ENCODE measurements around the gene ZBP1. TPM values are rescaled to one million over a fixed set of nuclear protein-coding genes. Genes with fewer than 3 reads are reported as not detected.
"Not testable (repeated sequence)": the region's sequence is repeated elsewhere in the genome, so short reads cannot be mapped to it uniquely, and the experiment has no call there.

The ZBP1 gene
- total RNA-seq, 1 donor from 2014 or later: not detected

DNA sequence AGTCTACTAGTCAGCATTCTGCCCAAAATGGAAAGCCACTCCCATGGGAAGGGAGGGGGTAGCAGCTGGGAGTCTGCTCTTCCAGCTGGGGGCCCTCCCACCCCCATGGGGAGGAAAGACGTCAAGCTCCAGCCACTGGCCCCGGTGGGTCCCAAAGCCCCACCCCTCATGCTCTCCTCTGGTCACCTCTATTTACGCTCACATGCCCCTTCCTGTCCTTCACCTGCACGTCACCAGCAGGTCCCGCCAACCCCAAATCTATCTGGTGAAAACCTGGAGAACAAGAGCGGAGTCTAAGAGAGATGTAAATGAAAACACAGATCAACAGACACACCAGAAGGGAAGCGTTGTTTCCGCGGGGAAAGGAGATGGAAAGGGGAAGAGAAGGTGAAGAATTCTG lies 30.0 kb upstream of the ZBP1 start:
- no peak for ATAC-seq (ENCODE audit: poor library complexity)
- no peak for DNase-seq
- intact Hi-C loops (cut with DNase I): loop anchor here (5.0 kb wide), 1 partner anchor 437 kb away; no protein-coding TSS in a partner anchor

- no peak for DNase-seq
- intact Hi-C loops (cut with DNase I): loop anchor here (5.0 kb wide), 1 partner anchor 438 kb away; no protein-coding TSS in a partner anchor
- ATAC-seq (ENCODE audit: poor library complexity): no peak
Measured at GRCh38 chr20:57649617-57650015, 29.4 kb upstream of the ZBP1 start.

- intact Hi-C loops (cut with DNase I): no loop called here
- DNase-seq (no peak), ATAC-seq (ENCODE audit: poor library complexity) (no peak)
Measured at GRCh38 chr20:57648878-57649616, 28.8 kb upstream of the ZBP1 start.

- intact Hi-C loops (cut with DNase I): no loop called here
- DNase-seq (no peak), ATAC-seq (ENCODE audit: poor library complexity) (no peak)
Measured at GRCh38 chr20:57647933-57648785, 27.9 kb upstream of the ZBP1 start.

DNA sequence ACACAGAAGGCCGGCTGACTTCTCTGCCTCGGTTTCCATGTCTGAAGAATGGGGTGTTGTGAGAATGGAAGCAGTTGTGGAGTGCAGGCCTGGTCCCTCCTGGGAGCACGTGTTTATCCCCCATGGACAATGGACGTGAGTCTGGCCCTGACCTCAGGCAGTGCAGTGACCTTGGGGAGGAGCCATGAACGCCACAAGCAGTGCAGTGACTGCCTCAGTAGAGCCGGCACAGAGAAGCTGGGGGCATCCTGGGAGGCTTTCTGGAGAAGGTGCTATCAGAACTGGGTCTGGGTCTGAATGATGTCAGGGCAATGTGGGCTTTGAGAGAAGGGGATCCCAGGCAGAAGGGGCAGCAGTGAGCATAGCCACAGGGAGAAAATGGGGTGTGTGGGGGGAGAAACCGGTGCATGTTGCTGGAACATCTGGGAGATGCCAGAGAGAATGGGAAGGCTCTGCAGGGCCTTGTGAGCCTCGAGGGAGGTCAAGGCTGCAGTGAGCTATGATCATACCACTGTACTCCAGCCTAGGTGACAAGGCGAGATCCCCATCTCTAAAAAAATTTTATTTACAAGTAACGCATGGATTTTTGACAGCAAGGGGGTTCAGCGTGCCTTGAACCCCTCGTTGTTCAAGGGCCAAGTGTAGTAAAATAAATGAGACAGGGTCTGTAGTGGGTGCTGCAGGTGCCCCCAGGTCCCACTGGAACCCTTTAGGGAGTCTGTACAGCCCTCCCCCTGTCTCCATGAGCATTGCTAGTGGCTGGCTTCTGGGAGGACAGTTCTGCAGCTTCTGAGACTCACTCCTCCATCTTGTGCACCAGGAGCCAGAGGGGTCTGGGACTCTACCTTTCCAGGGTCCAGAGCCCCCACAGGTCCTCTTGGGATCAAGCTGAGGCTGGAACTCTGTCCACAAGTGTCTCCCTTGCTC lies 27.0 kb upstream of the ZBP1 start:
- ATAC-seq (ENCODE audit: poor library complexity) (no peak), DNase-seq (no peak)
- intact Hi-C loops (cut with DNase I): no loop called here

- ATAC-seq (ENCODE audit: poor library complexity): no peak
- intact Hi-C loops (cut with DNase I): no loop called here
- no peak for DNase-seq
Measured at GRCh38 chr20:57638895-57639236, 18.6 kb upstream of the ZBP1 start.

DNA sequence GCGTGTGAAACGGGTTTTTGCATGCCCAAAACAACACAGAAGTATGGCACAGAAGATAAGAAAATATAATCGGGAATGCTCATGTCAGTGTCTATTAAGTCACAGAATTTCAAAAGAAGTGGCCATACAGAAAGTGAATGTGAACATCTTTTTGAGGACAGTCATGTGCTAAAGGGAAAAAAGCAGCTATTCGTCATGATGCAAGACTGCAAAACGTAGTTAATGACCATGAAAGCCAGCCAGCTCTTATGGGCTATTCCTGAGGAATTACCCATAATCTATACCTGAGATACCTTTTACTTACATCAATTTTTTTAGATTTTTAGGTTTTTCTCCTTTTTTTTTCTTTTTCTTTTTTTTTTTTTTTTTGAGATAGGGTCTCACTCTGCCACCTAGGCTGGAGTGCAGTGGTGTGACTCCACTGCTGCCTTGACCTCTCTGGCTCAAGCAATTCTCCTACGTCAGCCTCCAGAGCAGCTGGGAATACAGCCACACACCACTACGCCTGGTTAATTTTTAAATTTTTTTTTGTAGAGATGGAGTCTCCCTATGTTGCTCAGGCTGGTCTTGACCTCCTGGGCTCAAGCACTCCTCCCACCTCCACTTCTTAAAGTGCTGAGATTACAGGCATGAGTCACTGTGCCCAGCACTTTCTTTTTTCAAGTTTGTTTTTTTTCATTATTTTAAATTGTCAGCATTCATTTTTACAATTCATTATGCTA lies 18.1 kb upstream of the ZBP1 start:
- no peak for ATAC-seq (ENCODE audit: poor library complexity)
- intact Hi-C loops (cut with DNase I): no loop called here
- no peak for DNase-seq

DNA sequence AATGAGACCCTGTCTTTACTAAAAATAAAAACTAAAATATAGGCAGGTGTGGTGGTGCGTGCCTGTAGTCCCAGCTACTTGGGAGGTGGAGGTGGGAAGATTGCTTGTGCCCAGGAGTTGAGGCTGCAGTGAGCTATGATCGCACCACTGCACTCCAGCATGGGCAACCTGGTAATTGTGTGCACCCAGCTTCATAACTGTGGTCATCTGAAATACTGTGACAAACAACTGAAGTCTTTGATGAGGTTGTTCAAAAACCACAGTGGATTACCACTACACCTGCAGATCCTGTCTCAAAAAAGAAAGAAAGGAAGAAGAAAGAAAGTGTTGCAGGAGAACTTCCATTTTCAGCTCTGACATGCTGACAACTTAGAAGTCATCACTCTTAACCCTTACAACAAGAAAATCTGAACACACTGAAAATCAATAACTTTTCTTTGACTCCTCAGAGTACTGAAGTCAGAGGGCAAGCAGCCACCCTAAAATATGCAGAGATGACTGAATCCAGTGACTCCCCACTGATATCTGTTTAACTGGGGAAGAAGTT lies 13.8 kb upstream of the ZBP1 start:
- no peak for ATAC-seq (ENCODE audit: poor library complexity)
- no peak for DNase-seq
- intact Hi-C loops (cut with DNase I): no loop called here

DNA sequence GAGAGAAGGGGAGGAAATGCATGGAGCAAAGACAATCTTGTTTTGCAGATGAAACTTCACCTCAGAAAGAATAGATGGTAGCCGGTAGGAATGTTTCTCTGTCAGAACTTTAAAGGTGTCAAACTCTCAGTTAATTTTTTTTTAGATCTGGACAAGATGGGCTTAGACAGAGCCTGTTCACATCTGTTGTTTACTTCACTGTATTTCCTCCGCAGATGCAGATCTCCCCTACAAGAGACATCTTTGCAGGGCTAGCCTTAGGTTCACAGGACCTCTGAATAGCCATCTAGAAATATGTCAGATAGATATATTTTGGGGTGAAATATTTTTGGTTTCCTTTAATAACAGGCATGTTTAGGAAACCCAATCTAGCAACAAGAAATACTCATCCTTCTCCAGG lies 12.1 kb upstream of the ZBP1 start:
- intact Hi-C loops (cut with DNase I): no loop called here
- DNase-seq (no peak), ATAC-seq (ENCODE audit: poor library complexity) (no peak)

- peak; percentile 39 for DNase-seq
- peak; percentile 40 for ATAC-seq (ENCODE audit: poor library complexity)
- intact Hi-C loops (cut with DNase I): no loop called here
Measured at GRCh38 chr20:57630061-57630460, 9.8 kb upstream of the ZBP1 start.

- ATAC-seq (ENCODE audit: poor library complexity); intact Hi-C loops (cut with DNase I); DNase-seq: not testable (repeated sequence)
Measured at GRCh38 chr20:57629491-57629901, 9.3 kb upstream of the ZBP1 start.

- intact Hi-C loops (cut with DNase I); ATAC-seq (ENCODE audit: poor library complexity): not testable (repeated sequence)
- DNase-seq: peak; percentile 42
Measured at GRCh38 chr20:57628962-57629308, 8.7 kb upstream of the ZBP1 start.

DNA sequence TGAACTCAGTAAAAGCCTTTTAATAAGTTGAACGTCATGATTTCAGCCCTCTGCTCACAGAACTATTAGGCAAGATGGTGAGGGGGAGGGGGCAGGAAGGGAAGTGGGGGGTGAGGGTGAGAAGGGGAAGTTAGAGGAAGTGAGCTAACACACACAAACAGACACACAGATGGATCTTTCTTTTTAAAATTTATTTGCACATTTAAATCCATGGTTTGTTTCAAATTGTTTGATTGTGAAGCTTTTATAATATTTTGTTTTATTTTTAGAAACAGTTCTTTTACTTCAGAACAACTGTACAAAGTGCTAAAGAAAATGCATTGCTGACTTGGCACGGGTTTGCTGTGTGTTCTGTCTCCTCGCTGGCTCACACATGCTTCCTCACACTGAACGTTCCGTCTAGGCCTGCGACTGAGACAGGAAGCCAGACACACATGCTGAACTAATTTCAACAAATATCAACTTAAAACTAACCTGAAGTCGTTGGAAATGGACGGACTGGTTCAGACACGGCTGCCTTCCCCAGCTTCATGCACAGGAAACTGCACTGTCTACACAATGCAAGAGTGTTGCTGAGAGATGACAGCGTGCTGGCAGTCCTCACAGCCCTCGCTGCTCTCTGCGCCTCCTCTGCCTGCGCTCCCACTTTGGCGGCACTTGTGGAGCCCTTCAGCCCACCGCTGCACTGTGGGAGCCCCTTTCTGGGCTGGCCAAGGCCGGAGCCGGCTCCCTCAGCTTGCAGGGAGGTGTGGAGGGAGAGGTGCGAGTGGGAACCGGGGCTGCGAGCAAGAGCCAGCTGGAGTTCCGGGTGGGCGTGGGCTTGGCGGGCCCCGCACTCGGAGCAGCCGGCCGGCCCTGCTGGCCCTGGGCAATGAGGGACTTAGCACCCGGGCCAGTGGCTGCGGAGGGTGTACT lies 8.1 kb upstream of the ZBP1 start:
- intact Hi-C loops (cut with DNase I): no loop called here
- peak; percentile 69 for DNase-seq

DNA sequence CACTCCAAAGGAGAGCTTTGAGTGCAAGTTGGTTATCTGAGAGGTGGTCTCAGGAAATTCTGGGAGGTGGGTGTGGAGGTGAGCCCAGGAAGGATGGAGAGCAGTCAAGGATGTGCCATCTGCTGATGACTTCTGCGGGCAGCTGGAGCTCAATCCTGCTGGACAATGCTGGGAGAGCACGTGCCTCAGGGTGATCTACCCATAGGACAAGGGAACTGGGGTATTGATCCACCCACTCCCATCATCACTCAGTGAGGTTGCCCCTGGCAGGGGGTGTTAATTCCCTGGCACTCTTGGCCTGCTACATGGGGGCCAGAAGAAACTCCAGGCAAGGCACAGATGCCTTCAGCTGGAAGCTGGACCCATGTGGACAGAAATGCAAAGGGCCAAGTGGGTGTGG lies 7.1 kb upstream of the ZBP1 start:
- ATAC-seq (ENCODE audit: poor library complexity): no peak
- intact Hi-C loops (cut with DNase I): no loop called here

More for the DNA sequence above, 8.1 kb upstream of the ZBP1 start:
- peak; percentile 94 for ATAC-seq (ENCODE audit: poor library complexity)

DNA sequence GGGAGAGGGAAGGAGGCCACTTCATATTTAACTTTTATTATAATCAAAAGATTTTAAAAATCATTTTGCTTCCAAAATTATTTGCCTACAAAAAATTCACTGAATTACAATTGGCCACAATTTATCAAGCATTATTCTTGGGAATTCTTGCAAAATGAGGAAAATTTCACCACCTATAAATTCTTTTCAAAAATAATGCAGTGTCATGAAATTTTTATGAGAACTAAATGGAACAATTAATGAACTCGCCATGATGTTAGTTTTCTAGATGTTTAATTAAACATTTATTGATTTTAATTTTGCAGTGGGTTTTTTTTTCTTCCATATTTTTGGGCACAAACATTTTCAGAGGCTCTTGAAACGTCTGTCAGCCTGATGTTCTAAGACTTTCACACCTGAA lies 5.8 kb upstream of the ZBP1 start:
- intact Hi-C loops (cut with DNase I): no loop called here
- ATAC-seq (ENCODE audit: poor library complexity): no peak
- DNase-seq: no peak

More for the DNA sequence above, 7.1 kb upstream of the ZBP1 start:
- DNase-seq: no peak

DNA sequence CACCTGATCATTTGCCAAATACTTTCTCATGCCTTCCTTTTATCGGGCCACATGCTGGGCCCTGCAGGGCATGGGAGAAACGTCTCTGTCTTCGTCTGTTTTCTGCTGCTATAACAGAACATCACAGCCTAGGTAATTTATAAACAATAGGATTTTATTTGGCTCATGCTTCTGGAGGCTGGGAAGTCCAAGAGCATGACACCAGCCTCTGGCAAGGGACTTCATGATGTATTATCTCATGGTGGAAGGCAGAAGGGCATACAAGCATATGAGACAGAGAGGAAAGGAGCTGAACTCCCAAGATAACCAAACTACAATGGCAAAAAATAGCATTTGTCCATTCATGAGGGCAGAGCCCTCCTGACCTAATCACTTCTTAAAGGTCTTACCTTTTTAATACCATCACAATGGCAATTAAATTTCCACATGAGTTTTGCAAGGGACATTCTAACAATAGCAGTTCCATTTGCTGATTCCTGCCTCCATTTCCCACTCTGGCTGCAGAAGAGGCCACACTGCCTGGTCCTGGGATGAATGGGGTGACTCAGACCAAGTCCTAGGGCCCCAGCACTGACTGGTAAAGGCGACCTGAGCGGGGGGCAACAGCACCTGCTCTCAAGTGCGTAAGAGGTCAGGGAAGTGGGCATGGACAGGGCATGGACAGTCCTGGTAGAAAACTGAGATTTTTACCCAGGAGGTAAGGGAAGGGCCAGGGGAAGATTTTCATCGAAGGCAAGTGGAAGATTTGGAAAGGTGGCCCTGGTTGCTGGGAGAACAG lies 5.1 kb upstream of the ZBP1 start:
- DNase-seq (no peak), ATAC-seq (ENCODE audit: poor library complexity) (no peak)
- intact Hi-C loops (cut with DNase I): no loop called here

Measured in Right ventricle myocardium superior (tissue), 1 donor.